ENCODE results near the gene GIMAP6. TPM values are rescaled to one million over a fixed set of nuclear protein-coding genes. Genes with fewer than 3 reads are reported as not detected.

Gene GIMAP6
- total RNA-seq, 1 donor from 2014 or later: 21.4 TPM

- no peaks in the 10 kb centered on the region for H3K27me3 ChIP-seq
- no peak for DNase-seq (ENCODE audit: extremely low spot score in 2 of 2)
- no peaks in the 10 kb centered on the region for H3K36me3 ChIP-seq
- H3K4me3 ChIP-seq: no peak overlapping the region
- no peaks in the 10 kb centered on the region for H3K9me3 ChIP-seq
- no peaks in the 10 kb centered on the region for H3K4me1 ChIP-seq
- no peak for TF ChIP-seq CTCF (IDR thresholded peaks at IDR 0.05)
- TF ChIP-seq POLR2A (IDR thresholded peaks at IDR 0.05): no peak
- TF ChIP-seq POLR2AphosphoS5 (IDR thresholded peaks at IDR 0.05; ENCODE audit: insufficient read depth in 1 of 2, low read depth in 1 of 2): no peak
- intact Hi-C loops (cut with DNase I): no loop called here
- H3K27ac ChIP-seq: no peak overlapping the region
These were observed 36.8 kb upstream of the GIMAP6 start for GRCh38 chr7:150668977-150669376.

DNA sequence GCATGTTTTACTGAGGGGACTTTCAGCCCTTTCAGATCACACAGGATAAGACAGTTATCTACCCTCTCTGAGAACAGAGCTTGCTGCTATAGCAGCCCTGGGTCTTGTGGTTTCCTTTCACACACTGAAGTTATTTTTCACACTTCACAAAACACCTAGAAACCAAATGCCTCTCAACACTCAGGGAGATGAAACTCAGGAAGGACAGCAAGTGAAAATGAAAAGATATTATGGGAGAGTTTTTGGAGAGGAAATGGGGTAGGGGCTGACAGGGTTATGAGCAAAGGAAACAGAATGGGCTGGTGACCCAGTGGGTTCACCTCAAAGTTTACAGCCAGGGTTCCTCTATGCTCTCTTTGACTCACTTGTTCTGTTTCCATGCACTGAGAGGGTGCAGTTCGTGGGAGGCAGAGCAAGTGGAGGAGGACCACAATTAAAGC is 36.3 kb upstream of the GIMAP6 start:
- H3K4me3 ChIP-seq: no peak overlapping the region
- H3K36me3 ChIP-seq: no peaks in the 10 kb centered on the region
- intact Hi-C loops (cut with DNase I): no loop called here
- TF ChIP-seq POLR2AphosphoS5 (IDR thresholded peaks at IDR 0.05; ENCODE audit: insufficient read depth in 1 of 2, low read depth in 1 of 2) (no peak), CTCF (IDR thresholded peaks at IDR 0.05) (no peak), POLR2A (IDR thresholded peaks at IDR 0.05) (no peak)
- no peaks in the 10 kb centered on the region for H3K4me1 ChIP-seq
- H3K9me3 ChIP-seq: no peaks in the 10 kb centered on the region
- no peaks in the 10 kb centered on the region for H3K27me3 ChIP-seq
- H3K27ac ChIP-seq: no peak overlapping the region
- no peak for DNase-seq (ENCODE audit: extremely low spot score in 2 of 2)

GRCh38 chr7:150666412-150666811 is 34.2 kb upstream of the GIMAP6 start:
- no peak overlapping the region for H3K4me3 ChIP-seq
- H3K9me3 ChIP-seq: no peaks in the 10 kb centered on the region
- H3K27me3 ChIP-seq: no peaks in the 10 kb centered on the region
- no peaks in the 10 kb centered on the region for H3K4me1 ChIP-seq
- no peak for DNase-seq (ENCODE audit: extremely low spot score in 2 of 2)
- TF ChIP-seq CTCF (IDR thresholded peaks at IDR 0.05): no peak
- TF ChIP-seq POLR2A (IDR thresholded peaks at IDR 0.05): no peak
- TF ChIP-seq POLR2AphosphoS5 (IDR thresholded peaks at IDR 0.05; ENCODE audit: insufficient read depth in 1 of 2, low read depth in 1 of 2): no peak
- no peak overlapping the region for H3K27ac ChIP-seq
- intact Hi-C loops (cut with DNase I): no loop called here
- no peaks in the 10 kb centered on the region for H3K36me3 ChIP-seq

GRCh38 chr7:150665896-150666295 is 33.7 kb upstream of the GIMAP6 start:
- Histone ChIP-seq H3K27me3 (no peaks in the 10 kb centered on the region), H3K4me1 (no peaks in the 10 kb centered on the region), H3K27ac (no peak overlapping the region), H3K36me3 (no peaks in the 10 kb centered on the region), H3K4me3 (no peak overlapping the region), H3K9me3 (no peaks in the 10 kb centered on the region)
- TF ChIP-seq POLR2AphosphoS5 (IDR thresholded peaks at IDR 0.05; ENCODE audit: insufficient read depth in 1 of 2, low read depth in 1 of 2): no peak
- TF ChIP-seq POLR2A (IDR thresholded peaks at IDR 0.05): no peak
- no peak for TF ChIP-seq CTCF (IDR thresholded peaks at IDR 0.05)
- intact Hi-C loops (cut with DNase I): no loop called here
- no peak for DNase-seq (ENCODE audit: extremely low spot score in 2 of 2)

- no peak overlapping the region for H3K4me3 ChIP-seq
- intact Hi-C loops (cut with DNase I): no loop called here
- DNase-seq (ENCODE audit: extremely low spot score in 2 of 2): no peak
- no peaks in the 10 kb centered on the region for H3K9me3 ChIP-seq
- TF ChIP-seq CTCF (IDR thresholded peaks at IDR 0.05): no peak
- H3K27me3 ChIP-seq: no peaks in the 10 kb centered on the region
- H3K4me1 ChIP-seq: no peaks in the 10 kb centered on the region
- peak overlapping the region; percentile 24 for H3K27ac ChIP-seq
- no peaks in the 10 kb centered on the region for H3K36me3 ChIP-seq
These were observed 33.0 kb upstream of the GIMAP6 start for GRCh38 chr7:150665089-150665748.

Measured in vagina (tissue), 2 donors.